NCI-H187 (cell line): ENCODE results near the gene ZBTB22.

ENCODE experiments used
- DNase-seq, 2 experiments: peaks; one replicate each; lab custom pipeline; 2025; lab: John Stamatoyannopoulos, UW

Gene ZBTB22

DNA sequence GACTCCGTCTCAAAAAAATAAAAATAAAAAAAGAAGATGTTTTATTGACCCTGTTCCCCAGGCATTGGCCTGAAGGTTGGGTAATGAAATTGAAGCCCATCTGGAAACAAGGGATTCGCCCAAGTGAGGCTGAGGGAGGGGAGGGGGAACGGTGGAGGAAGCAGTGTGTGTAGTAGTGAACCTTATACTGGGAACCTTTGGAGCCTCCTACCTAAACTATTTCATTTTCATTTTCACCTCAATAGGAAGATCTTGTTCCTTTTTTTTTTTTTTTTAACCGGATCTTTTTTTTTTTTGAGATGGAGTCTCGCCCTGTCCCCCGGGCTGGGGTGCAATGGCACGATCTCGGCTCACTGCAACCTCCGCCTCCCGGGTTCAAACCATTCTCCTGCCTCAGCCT is 13.2 kb upstream of the ZBTB22 start:
- no peak for DNase-seq

DNA sequence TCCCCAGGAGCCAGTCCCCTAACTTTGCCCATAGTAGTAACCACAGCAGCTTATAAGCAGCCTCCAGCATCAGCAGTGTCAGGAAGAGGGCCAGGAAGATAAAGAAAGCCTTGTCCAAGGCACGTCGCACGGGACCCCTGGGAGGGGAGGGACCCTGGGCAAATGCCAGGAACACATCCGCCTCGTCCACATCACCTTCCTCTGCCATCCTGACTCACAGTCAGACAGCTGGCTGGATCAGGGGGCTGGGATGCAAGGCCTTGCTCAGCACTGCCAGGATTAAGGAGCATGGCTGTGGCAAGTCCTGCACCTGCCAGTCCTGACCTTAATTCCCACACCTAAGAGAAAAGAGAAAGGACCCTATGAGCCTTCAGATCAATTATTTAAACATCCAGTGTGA is 11.5 kb upstream of the ZBTB22 start:
- DNase-seq = no peak

DNA sequence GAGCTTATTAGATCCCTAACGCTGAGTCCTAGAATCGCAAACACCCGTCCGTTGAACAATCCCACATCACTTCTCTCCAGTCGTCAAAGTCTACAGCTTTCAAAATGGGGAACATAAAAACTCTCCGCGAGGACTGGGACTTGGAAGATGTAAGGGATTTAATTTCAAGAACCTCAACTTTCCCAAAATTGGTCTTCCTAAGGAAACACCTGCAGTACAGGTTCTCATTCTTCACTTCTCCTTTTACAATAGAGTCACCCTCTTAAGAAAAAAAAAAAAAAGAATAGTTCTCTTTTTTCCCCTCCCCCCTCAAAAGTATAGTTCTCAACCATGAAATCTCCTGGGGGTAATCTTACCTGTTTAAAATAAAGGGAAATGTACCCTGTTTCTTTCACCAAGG is 6.6 kb upstream of the ZBTB22 start:
- DNase-seq = no peak

DNA sequence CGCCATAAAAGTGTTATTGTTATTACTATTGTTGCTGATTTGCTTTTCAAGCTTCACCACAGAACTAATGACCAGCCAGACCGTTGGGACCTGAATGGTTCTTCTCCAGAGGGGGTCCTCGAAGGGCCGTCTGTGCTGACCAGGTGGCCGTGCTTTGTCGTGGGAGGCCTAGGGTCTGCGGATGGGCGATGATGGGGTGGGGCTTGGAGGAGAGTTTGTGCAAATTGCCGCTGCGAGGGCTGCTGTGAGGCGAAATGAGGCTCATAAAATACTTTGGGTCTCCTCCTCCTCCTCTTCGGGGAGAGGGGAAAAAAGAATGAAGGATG is 6.0 kb upstream of the ZBTB22 start:
- DNase-seq = no peak

DNA sequence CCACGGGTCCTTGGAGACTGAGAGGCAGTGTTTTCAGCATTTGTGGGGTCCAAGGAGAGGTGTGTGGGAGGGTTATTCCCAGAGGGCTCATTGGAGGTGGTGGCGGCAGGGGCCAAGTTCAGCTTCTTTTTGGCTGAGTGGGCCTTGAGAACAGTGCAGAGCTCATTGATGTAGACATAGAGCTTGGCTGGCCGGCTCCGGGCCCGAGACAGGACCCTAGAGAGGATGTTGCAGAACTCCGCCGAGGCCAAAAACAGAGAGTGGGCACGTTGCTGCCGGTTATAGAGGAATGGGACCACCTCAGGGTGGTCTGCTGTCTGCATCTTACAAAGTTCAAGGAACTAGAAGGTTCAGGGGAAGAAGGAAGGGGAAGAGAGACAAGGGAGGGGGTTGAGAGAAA is 3.7 kb upstream of the ZBTB22 start:
- DNase-seq = no peak

DNA sequence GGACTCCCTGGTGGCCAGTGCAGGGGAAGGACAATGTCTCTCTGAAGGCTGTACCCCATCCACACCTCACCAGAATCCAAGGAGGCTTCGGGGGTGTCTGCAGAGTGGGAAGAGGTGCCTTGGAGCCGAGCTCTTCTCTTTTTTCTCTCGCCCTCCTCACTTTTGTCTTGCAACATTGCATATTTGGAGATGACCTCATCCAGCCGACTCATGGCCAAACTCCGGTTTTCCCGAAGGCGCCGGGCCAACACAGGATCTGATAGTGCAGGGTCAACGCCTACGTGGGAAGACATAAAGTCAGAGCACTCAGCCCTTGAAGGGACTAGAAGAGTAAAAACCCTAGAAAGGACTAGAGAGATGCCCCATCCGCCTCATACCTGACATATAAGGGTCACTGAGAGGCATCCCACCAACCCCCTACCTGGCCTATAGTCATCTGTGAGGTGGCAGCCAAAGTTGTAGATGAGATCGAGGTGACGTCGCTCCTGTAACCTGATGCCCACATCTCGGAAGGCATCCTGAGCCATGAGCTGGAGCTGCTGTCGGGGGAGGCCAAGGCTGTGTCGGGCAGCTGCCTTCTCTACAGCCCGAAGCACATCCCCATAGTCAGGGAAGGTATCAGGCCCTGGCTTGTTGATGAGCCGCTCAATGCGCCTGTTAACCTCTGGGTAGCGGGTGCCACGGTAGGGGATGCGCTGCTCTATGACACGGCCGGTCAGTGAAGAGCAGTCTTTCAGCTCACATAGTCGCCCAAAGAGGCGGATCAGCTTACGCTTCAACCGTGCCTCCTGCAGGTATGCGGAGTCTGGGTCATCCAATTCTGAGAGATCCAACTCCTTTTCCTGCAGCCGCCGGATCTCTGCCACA is 3.0 kb upstream of the ZBTB22 start:
- no peak for DNase-seq

DNA sequence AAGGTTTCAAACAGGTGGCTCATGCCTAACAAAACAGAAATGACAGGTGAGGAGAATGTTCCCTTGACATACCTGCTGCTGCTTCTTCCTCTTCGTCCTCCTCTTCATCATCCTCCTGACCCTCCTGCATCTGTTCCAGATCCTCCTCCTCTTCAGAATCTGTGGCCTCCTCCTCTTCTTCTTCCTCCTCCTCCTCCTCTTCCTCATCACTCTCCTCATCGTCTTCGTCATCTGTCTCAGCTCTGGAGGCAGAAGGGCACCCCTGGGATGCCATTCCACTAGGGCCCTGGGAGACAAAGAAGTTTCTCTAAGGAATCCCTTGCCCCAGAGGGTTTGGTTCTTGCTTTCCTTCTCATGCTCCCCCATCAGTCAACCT is 2.4 kb upstream of the ZBTB22 start:
- no peak for DNase-seq

DNA sequence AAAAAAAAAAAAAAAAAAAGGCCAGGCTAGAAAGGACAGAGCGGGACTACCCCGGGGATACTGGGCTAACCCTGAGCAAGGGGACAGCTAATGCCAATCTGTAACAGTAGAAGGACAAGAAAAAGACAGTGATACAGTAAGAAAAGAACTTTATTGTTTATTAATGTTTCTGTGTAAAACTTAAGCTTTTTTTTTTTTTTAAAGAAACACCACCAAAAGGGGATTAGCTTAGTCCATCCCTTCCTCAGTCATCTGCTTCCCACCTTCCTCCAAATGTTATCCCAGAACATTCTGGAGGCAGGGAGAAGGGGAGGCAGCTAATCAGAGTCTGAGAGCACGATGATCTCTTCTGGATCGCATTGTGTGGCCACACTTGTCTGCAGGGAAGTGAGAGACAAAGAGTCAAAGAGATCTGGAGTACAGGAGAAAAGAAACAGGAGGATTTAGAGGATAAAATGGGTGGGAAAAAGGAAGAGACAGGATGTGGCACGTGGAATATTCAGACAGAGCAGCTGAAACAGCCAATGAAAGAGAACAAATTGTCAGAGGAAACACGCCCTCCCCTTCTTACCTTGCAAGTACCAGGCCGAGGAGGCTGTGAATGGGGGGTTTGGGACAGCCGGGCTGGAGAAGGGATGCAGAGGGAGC is 1.0 kb upstream of the ZBTB22 start:
- DNase-seq = no peak

DNA sequence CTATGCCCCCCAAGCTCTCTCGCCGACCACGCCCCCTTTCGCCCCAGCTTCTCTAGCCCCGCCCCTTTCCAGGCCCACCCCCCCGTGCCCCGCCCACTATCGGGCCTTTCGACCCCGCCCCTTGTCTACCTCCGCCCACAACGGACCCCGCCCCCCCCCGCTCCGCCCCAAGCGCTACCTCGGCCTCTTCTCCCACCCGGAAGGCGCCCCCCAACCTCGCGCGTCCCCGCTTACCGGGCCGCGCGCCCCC is 200 bp downstream of the ZBTB22 start:
- no peak for DNase-seq

DNA sequence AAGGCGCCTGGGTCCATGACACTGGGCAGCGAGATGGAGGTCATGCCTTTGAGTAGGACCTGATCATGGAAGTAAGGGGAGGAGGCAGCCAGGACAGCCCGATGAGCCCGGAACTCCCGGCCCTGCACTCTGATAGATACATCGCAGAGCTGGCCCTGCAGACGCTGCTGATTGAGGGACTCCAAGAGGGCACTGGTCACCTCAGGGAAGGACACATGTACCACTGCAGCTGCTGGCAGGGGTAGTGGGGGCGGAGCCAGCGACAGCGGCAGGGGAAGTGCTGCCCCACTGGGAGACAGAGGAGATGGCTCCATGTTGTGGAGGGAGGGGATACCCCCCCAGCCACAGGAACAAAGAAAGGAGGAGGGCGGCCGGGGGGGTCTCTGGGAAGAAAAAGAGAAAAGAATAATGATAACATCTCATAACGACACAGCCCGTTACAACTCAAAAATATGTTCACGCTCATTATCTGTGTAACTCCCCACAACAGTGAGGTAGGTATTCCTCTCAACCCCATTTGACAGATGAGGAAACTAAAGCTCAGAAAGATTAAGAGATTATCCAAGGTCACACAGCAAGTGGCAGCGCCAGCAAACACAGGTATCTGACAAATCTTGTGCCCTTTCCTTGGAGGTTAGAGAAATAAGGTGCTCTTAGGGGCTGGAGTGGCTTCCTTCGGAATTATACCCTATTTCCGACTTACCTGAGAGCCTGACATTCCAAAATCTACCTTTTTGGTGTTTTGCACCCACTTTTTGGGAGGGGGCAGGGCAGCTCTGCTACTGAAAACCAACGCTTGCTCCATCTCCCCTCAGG is 733 bp downstream of the ZBTB22 start:
- DNase-seq = no peak

DNA sequence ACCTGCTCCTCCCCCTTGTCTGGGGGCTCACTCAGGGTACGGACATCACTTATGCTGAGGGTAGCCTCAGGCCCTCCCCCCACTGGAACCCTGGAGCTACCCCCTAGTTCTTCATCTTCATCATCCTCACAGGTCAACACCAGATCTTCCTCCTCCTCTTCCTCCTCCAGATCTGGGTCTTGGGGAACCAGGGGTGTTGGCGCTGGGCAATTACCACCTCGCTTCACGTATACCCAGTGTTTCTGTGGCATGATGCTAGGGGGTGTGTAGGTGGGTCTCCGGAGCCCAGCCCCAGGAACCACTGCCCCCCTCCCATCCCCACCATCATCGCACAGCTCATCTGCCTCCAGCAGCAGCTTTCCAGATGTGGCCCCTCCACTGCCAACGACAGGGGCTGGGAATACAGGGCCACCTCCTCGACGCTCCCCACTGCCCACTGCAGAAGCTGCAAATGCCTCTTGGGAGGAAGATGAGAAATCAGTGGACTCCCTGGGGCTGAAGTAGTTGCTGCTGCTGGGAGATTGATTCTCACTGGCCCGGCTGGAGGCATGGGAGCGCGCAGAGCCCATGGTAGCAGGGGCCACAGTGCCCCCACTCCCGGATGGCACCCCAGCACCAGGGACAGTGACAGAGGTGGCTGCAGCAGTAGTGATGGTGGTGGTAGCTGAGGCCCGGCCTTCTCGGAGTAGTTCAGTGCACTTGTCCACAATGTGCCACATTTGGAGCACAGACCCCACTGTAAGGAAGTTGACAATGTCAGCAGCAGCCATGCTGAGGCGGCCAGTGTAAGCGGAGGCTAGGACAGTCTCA is 1.5 kb downstream of the ZBTB22 start:
- DNase-seq = no peak

DNA sequence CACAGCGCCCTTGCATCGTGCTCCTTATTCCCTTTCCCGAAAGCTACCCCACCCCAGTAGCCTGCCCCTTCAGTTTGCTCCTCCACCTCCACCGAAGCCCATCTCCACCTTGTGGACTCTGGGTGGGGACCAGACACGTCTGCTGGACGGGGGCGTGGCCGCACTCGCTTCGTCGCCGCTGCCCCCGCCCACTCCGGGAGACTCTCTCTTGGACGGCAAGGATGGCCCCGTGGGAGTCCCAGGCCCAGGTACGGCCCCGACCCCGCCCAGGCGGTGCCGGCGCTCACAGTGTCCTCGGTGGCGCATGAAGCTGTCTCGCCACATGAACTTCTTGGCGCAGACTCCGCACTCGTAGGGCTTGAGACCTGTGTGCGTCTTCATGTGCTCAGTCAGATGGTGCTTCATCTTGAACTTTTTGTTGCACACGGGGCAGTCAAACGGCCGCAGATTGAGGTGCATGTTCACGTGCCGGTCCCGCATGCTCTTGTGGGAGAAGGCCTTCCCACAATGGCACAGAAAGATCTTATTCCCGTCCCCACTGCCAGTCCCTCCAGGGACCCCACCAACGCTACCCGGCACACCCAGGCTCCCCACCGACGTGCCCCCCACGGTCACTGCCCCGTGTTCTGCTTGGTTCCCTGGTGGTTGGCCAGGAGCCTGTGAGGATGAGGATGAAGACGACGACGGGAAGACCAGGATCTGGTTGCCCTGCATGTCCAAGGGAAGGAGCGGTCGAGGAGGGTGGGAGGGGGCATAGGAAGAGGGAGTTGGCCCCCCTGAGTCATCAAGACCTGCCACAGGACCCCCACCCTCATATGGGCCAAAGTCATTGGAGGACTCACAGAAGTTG is 2.4 kb downstream of the ZBTB22 start:
- peak in 1 of 2 experiments; percentile 16 for DNase-seq

DNA sequence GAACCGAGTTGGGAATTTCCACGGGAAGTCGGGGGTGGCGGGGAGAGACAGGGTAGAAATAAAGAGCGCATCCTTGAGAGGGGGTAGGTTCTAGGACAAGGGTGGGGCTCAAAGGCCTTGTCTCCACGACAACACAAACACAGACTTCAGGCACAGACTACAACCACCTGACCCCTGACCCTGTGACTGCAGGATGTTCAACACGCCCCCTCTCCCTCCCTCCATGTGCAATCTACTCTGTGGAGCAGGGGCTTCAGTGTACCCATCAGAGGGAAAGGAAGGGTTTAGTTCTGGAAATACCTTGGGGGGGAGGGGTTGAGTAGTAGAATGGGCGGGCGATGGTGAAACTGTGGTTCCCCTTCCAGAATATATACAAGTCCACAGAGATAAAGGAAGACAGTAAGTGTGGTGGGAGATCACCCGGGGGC is 3.0 kb downstream of the ZBTB22 start:
- DNase-seq = peak in 1 of 2 experiments; percentile 43

DNA sequence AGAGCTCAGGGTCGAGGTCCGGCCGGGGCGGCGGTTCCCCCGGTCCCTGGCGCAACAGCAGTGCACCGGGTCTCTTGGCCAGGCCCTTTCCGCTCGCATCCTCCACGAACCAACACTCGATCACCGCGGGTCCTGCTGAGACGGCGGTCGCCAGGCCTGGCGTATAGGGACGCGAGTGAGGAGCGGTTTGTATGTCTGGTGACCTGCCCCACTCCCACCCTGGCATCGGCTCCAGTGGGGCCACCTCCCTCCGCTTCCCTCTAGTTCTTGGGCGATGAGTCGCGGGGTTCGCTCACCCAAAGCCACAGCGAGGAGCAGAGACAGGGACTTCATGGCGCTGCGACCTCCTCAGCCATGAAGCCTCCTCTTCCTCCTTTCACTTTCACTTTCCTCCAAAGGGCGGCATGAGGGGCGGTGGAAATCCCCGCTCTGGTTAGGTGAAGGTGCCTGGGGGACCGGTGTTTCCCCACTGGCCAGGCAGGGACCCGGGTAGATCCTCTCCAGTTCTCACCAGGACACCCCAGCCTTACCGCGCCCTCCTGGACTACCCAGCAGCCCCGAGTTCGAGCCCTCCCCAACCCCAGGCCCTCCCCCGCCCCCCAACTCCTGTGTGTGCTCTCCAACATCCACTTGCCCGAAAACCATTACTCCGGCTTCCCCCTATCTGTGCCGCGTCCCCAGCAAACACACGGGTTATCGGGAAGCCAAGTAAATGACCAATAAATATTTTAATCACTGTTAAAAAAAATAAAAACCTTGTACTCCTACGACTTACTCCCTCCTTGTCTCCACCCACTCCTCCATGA is 3.6 kb downstream of the ZBTB22 start, which contains the start of gene TAPBP:
TAPBP (minus strand) TSS at position 370 of the 806 bp plus-strand sequence; CDS start at position 333, 37 bp downstream.
- peak in 1 of 2 experiments; percentile 16 for DNase-seq

DNA sequence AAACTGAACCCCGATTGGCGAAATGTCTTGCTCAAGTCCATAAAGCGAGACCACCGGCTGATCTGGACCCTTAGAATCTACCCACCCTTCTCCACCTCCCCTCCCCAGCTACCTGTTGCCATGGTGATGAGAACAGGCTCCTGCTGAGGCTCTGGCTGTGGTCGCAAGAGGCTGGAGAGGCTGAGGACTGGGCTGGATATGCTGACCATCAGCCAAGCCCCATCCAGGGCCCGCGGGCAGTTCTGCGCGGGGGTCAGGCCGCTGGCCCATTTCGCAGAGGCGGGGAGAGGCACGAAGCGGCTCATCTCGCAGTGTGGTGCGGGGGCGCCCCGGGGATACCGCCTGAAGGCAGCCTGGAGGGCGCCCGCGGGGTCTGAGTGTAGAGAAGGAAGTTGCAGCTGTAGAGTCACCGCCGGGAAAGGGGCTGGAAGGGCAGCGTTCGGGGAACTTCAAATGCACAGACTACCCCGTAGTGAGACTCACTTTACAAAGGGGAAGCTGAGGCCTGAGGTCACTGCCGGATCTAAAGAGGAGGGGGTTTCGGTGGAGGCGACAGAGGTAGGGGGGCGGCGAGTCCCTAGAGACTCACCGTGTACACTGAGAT is 4.3 kb downstream of the ZBTB22 start:
- DNase-seq = no peak

DNA sequence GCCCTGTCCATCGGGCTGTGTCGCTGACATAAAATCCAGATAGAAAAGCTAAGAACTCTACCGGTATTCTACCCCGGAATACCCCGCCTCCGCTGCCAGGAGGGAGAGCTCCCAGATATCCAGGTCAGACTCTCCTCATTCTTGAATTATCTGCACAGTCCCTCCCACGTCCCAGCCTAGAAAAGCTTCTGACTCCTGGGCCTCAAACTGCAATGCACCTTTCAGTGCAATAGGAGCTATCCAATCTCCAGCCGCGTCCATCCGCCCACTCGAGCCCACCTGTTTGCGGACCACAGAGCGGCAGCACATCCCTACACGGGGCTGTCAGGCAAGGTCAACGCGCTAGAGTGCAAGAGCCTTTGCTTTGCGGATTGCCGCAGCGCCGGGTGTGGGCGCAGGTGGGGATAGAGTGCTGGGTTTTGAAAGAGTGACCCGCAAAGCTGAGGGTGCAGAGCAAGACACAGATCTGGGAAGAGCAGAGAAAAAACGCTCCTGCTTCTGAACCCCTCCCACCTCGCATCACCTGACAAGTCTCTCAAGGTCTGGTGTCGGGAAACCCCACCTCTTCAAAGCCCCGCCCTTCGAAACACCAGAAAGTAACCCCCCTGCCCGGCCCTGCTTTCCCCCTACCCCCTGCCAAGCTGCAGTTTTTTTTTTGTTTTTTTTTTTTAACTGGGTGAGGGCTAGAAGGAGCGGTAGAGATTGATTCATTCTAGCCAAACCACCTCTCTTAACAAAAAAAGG is 5.0 kb downstream of the ZBTB22 start:
- peak; percentile 61 to 74 for DNase-seq

DNA sequence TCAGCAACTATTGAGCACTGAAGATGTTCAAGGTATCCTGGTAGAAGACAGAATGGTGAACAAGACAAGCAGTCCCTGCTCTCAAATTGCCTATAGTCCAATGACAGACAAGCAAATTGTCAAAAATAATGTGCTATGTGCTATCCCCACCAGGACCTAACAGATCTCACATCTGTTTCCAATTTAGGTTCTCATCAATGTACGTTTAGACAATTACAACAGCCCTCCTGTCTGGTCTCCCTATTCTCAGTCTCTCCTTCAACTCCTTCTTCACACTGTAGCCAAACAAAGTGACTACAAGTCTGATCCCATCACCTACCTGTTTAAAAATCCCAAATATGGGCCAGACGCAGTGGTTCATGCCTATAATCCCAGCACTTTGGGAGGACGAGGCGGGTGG is 11.2 kb downstream of the ZBTB22 start:
- DNase-seq = no peak

DNA sequence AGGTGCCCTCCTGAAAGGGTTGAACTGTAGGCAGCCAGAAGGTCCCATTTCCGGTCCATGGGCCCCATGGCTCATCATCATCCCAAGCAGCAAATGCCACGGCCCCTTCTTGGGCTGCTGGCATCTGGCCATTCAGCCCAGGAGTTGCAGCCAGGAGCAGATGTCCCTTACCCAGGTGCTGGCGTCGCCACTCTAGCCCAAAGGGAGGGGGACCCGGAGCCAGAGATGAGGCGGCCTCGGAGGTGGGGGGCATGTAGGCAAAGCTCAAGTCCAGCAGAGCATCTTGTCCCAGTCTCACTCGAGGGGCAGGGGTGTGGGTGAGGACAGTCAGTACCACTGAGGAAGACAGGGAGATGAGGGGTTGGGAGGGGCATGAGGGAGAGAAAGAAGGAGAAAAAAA is 12.5 kb downstream of the ZBTB22 start:
- DNase-seq = no peak

DNA sequence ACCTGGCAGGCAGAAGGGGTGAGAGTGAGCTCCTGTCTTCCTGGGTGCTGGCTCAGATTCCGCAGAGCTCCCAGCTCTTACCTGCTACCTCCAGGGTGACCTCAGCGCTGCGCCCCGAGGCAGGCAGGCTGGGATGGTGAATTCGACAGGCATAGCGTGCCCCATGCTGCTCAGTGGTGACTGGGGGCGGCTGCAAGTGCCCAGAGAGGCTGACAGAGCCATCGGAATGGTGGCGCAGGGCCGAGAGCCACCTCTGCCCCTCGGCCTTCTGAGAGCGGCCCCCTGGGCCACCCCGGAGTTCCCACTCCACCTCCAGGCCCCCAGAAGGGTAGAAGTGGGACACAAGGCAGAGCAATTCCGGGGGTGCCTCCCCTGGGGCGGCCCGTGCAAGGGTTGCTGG is 13.3 kb downstream of the ZBTB22 start:
- no peak for DNase-seq
